22Rv1 (cell line): Measurements from ENCODE around the gene HDC.

Experiments used
- CTCF ChIP-seq: fragments of 450-650 bp; IDR thresholded peaks from 2 replicates; pipeline ENCODE4 v1.5.1; 2017; ENCODE audit warnings: mild to moderate bottlenecking
- ZFX ChIP-seq: fragments of 450-650 bp; IDR thresholded peaks from 2 replicates; pipeline ENCODE4 v1.6.1; 2017; ENCODE audit warnings: antibody characterized with exemption, borderline replicate concordance

- TF ChIP-seq CTCF (no peak), ZFX (no peak)
Observed at GRCh38 chr15:50257332-50257731, 8.2 kb downstream of the HDC start.
